Heart right ventricle (tissue), 16 donors: ENCODE results near the gene CALCOCO2. TPM values are rescaled to one million over a fixed set of nuclear protein-coding genes. Genes with fewer than 3 reads are reported as not detected.

Experiments
- ATAC-seq, 8 donors: fragments of 200-7000 bp; cut with Tn5 transposase; one replicate each; pipeline ENCODE4 v1.9.1; 2020; ENCODE audit warnings: mild to moderate bottlenecking in 8 of 8, moderate library complexity in 8 of 8, moderate number of reproducible peaks in 1 of 8
- DNase-seq, 2 donors: peaks; one replicate each; pipeline ENCODE4 v3.0.0-alpha.2; 2020
- H3K27ac ChIP-seq, 10 donors: fragments of 200-600 bp; sonication (generic) in 2 of 10; one replicate each; pipeline versions ENCODE4 v1.5.0 to v1.8.0; 2020 to 2022; ENCODE audit warnings: mild to moderate bottlenecking in 3 of 10
- H3K27me3 ChIP-seq, 7 donors: fragments of 200-600 bp; one replicate each; pipeline ENCODE4 v1.8.0; 2021 to 2022; ENCODE audit warnings: mild to moderate bottlenecking in 2 of 7
- H3K36me3 ChIP-seq, 9 donors: fragments of 200-600 bp; sonication (generic) in 1 of 9; one replicate each; pipeline versions ENCODE4 v1.5.0 to v1.8.0; 2020 to 2022; ENCODE audit warnings: mild to moderate bottlenecking in 2 of 9
- H3K4me1 ChIP-seq, 9 donors: fragments of 200-600 bp; sonication (generic) in 1 of 9; one replicate each; pipeline versions ENCODE4 v1.5.0 to v1.8.0; 2020 to 2022; ENCODE audit warnings: mild to moderate bottlenecking in 4 of 9
- H3K4me3 ChIP-seq, 10 donors: fragments of 200-600 bp; sonication (generic) in 2 of 10; one replicate each; pipeline versions ENCODE4 v1.5.0 to v1.8.0; 2020 to 2022; ENCODE audit warnings: mild to moderate bottlenecking in 7 of 10, moderate library complexity in 2 of 10
- H3K9me3 ChIP-seq, 11 donors: fragments of 200-600 bp in 10 of 11; sonication (generic) in 2 of 11; one replicate each; pipeline versions ENCODE4 v1.5.0 to v1.8.0; 2013 to 2022; ENCODE audit warnings: mild to moderate bottlenecking in 2 of 11, control low read depth in 1 of 11, moderate library complexity in 1 of 11
- CTCF ChIP-seq, 9 donors: fragments of 200-600 bp; sonication (generic) in 2 of 9; IDR thresholded peaks; one replicate each; pipeline versions ENCODE4 v1.5.0 to v1.8.0; 2021 to 2022; ENCODE audit warnings: antibody characterized with exemption in 9 of 9, mild to moderate bottlenecking in 5 of 9, moderate library complexity in 1 of 9
- WGBS, 2 donors: extraction: QIAGEN DNeasy Blood & Tissue Kit; methylation state at CpG; one replicate each; pipeline ENCODE4 v1.1.7; 2013; ENCODE audit warnings: inconsistent platforms in 1 of 2; 5-methylcytosine and 5-hydroxymethylcytosine counted together
- intact Hi-C, 10 donors: fragments of 100-400 bp; cut with DNase I; formaldehyde crosslinking; loops; one replicate each; pipeline versions ENCODE4 v1.11.1 to v1.14.2; 2022
- polyA plus RNA-seq, 2 donors: library from polyadenylated mRNA; stranded (reverse); fragments of 200-250 nt; gene quantifications; one replicate each; pipeline ENCODE4 v1.2.3, GENCODE V29; 2013
- total RNA-seq, 10 donors: library from RNA; stranded (reverse); fragmentation: NEBNext Ultra II Directional in 3 of 10; extraction: Animal tissue kit (Norgen Biotek cat#: 25700) in 3 of 10; gene quantifications; one replicate each; pipeline versions ENCODE4 v1.2.1 to v1.2.4, GENCODE V29; 2021 to 2023
- donor health status: Arrhythmogenic right ventricular cardiomyopathy.
- donor health status: ischemic (EF 13 %, LVEDD 7.1; RV severe dilation, severe dysfunction).
- donor health status: healthy with polysubstance abuse.
- donor health status: DM: no; HTN: yes; CAD: no.
- donor health status: DM: no; HTN: no; CAD: no.
- donor health status: ischemic (EF 25% LVEDD 6.9; RV normal size, moderate dysfunction).
- donor health status: ischemic (EF 25% LVEDD 5.7; RV mildly dilated, moderate dysfunction).
- donor health status: healthy.
- donor health status: DM: yes; HTN: yes; CAD: no.
- donor health status: Ischemic cardiomyopathy.
- donor health status: ischemic (EF 35%, LVEDD 5.7; RV mildly dilated, moderate dysfunction).
- donor health status: nonischemic (EF 11% LVEDD 7.7; RV severe dilation, severe dysfunction).
- donor health status: DM: yes; HTN: yes; CAD: no.
- donor health status: PGD.
- donor health status: ischemic (EF 29% LVEDD 5.4; RV normal size, mild dysfunction).
- donor health status: nonischemic (EF 23%, LVEDD 6.1; RV moderate dilation, normal function).

Gene CALCOCO2
- total and polyA plus RNA-seq, 12 donors = 79.7 to 412 (median 247) TPM

- peak within 1 kb of the TSS; percentile 82 to 97 (median 93) for H3K27ac ChIP-seq
- WGBS, 2 donors = 0% methylated on average over 50 to 81 of the region's 81 CpGs
- peak in 5 of 9 donors; percentile 19 to 58 (median 35) for TF ChIP-seq CTCF (IDR thresholded peaks at IDR 0.05)
- no peaks in the 10 kb centered on the region for H3K9me3 ChIP-seq
- H3K36me3 ChIP-seq = peaks cover 0 to 30% (median 0%) of the 10 kb centered on the region in 9 donors
- H3K4me1 ChIP-seq = peaks cover 0 to 47% (median 33%) of the 10 kb centered on the region in 9 donors
- peak; percentile 97 to 99 (median 98) for ATAC-seq
- DNase-seq = peak; percentile 92 to 95
- H3K27me3 ChIP-seq = no peaks in the 10 kb centered on the region
- intact Hi-C loops = loop anchor here in 6 of 10 donors (1.0 to 5.0 kb wide), 4 partner anchors 15 to 37 kb away; partner anchors contain the start of genes SNF8 (in 4 of the 6) and ATP5MC1 (in 3 of the 6)
- peak within 1 kb of the TSS; percentile 59 to 99 (median 83) for H3K4me3 ChIP-seq
Observed at GRCh38 chr17:48908047-48908843, 77.4 kb downstream of the CALCOCO2 start, which contains the start of gene UBE2Z. Gene UBE2Z (plus strand): TSS chr17:48908407. CDS start chr17:48908504, 97 bp downstream.

GRCh38 chr17:48908853-48909394, 78.1 kb downstream of the CALCOCO2 start:
- intact Hi-C loops = loop anchor here in 6 of 10 donors (1.0 to 5.0 kb wide), 4 partner anchors 16 to 36 kb away; partner anchors contain the start of genes SNF8 (in 4 of the 6) and ATP5MC1 (in 3 of the 6)
- H3K36me3 ChIP-seq = peaks cover 0 to 37% (median 3%) of the 10 kb centered on the region in 9 donors
- ATAC-seq (peak; percentile 50 to 78 (median 58)), DNase-seq (peak; percentile 78 to 85)
- peaks cover 0 to 53% (median 33%) of the 10 kb centered on the region in 9 donors for H3K4me1 ChIP-seq
- no peaks in the 10 kb centered on the region for H3K27me3 ChIP-seq
- H3K27ac ChIP-seq = peak overlapping the region; percentile 82 to 97 (median 93)
- no peak for TF ChIP-seq CTCF (IDR thresholded peaks at IDR 0.05)
- peak overlapping the region; percentile 59 to 99 (median 83) for H3K4me3 ChIP-seq
- 1 to 2% methylated on average over 31 to 36 of the region's 36 CpGs for WGBS, 2 donors
- H3K9me3 ChIP-seq = no peaks in the 10 kb centered on the region

GRCh38 chr17:48909783-48910182, 78.9 kb downstream of the CALCOCO2 start:
- Histone ChIP-seq H3K27ac (peak overlapping the region in 3 of 10 donors; percentile 7 to 97 (median 96)), H3K4me3 (peak overlapping the region in 6 of 10 donors; percentile 59 to 93 (median 85)), H3K36me3 (peaks cover 0 to 45% (median 7%) of the 10 kb centered on the region in 9 donors), H3K27me3 (no peaks in the 10 kb centered on the region), H3K9me3 (no peaks in the 10 kb centered on the region), H3K4me1 (peaks cover 0 to 62% (median 35%) of the 10 kb centered on the region in 9 donors)
- no peak for DNase-seq
- no peak for ATAC-seq
- no peak for TF ChIP-seq CTCF (IDR thresholded peaks at IDR 0.05)
- 56 to 63% methylated on average over 4 of the region's 4 CpGs for WGBS, 2 donors
- intact Hi-C loops = loop anchor here in 5 of 10 donors (2.0 to 5.0 kb wide), 3 partner anchors 17 to 35 kb away; partner anchors contain the start of genes SNF8 (in 4 of the 5) and ATP5MC1 (in 3 of the 5)

GRCh38 chr17:48910370-48910769, 79.5 kb downstream of the CALCOCO2 start:
- H3K9me3 ChIP-seq = no peaks in the 10 kb centered on the region
- no peaks in the 10 kb centered on the region for H3K27me3 ChIP-seq
- no peak for TF ChIP-seq CTCF (IDR thresholded peaks at IDR 0.05)
- DNase-seq = no peak
- H3K4me3 ChIP-seq = no peak overlapping the region
- intact Hi-C loops = no loop called here
- no peak overlapping the region for H3K27ac ChIP-seq
- ATAC-seq = no peak
- peaks cover 0 to 51% (median 7%) of the 10 kb centered on the region in 9 donors for H3K36me3 ChIP-seq
- 57 to 62% methylated on average over 2 of the region's 2 CpGs for WGBS, 2 donors
- H3K4me1 ChIP-seq = peaks cover 0 to 68% (median 41%) of the 10 kb centered on the region in 9 donors
